H9 (cell line): ENCODE results near the gene LRRN3. TPM values are rescaled to one million over a fixed set of nuclear protein-coding genes. Genes with fewer than 3 reads are reported as not detected.

Experiments
- DNase-seq: peaks from one replicate; pipeline ENCODE4 v3.0.0-alpha.2; 2017
- H2AFZ ChIP-seq: one replicate; pipeline ENCODE4 v1.6.1; 2013; ENCODE audit warnings: mild to moderate bottlenecking, low read length, control low read depth, moderate library complexity
- H2AK5ac ChIP-seq: 2 replicates; pipeline ENCODE4 v1.6.1; 2013; ENCODE audit warnings: low read length, control low read depth, mixed read lengths; ENCODE audit not compliant: insufficient read length
- H2BK120ac ChIP-seq: one replicate; pipeline ENCODE4 v1.6.1; 2013; ENCODE audit warnings: low read depth, mild to moderate bottlenecking, low read length, control low read depth, inconsistent platforms; ENCODE audit not compliant: poor library complexity, severe bottlenecking
- H2BK12ac ChIP-seq: 2 replicates; pipeline ENCODE4 v1.6.1; 2013; ENCODE audit warnings: low read length, control low read depth, mixed read lengths, low read depth; ENCODE audit not compliant: insufficient read length
- H2BK15ac ChIP-seq: 2 replicates; pipeline ENCODE4 v1.6.1; 2013; ENCODE audit warnings: low read depth, low read length, control low read depth
- H2BK20ac ChIP-seq: one replicate; pipeline ENCODE4 v1.6.1; 2013; ENCODE audit warnings: low read depth, mild to moderate bottlenecking, low read length, control low read depth, inconsistent platforms; ENCODE audit not compliant: poor library complexity, severe bottlenecking
- H2BK5ac ChIP-seq: 2 replicates; pipeline ENCODE4 v1.6.1; 2013; ENCODE audit warnings: low read length, control low read depth, mixed read lengths; ENCODE audit not compliant: insufficient read length
- H3K14ac ChIP-seq: 2 replicates; pipeline ENCODE4 v1.6.1; 2013; ENCODE audit warnings: low read length, control low read depth; ENCODE audit not compliant: insufficient read depth
- H3K18ac ChIP-seq: 2 replicates; pipeline ENCODE4 v1.6.1; 2013; ENCODE audit warnings: low read depth, mild to moderate bottlenecking, mixed read lengths, low read length, control low read depth; ENCODE audit not compliant: insufficient read length
- H3K23ac ChIP-seq: 2 replicates; pipeline ENCODE4 v1.6.1; 2013; ENCODE audit warnings: low read length, control low read depth, mixed read lengths, low read depth; ENCODE audit not compliant: insufficient read length
- H3K23me2 ChIP-seq: 2 replicates; pipeline ENCODE4 v1.6.1; 2013; ENCODE audit warnings: low read depth, mild to moderate bottlenecking, mixed read lengths, low read length, control low read depth; ENCODE audit not compliant: insufficient read length, poor library complexity, severe bottlenecking
- H3K27ac ChIP-seq: 2 replicates; pipeline ENCODE4 v1.5.1; 2013; ENCODE audit warnings: low read length, control low read depth, mixed read lengths, low read depth; ENCODE audit not compliant: insufficient read length
- H3K27me3 ChIP-seq: 2 replicates; pipeline ENCODE4 v1.6.1; 2013; ENCODE audit warnings: low read length, control low read depth, inconsistent platforms; ENCODE audit not compliant: insufficient read depth
- H3K4ac ChIP-seq: 2 replicates; pipeline ENCODE4 v1.6.1; 2013; ENCODE audit warnings: low read depth, mild to moderate bottlenecking, control low read depth, inconsistent platforms, low read length, moderate library complexity
- H3K4me1 ChIP-seq: 2 replicates; pipeline ENCODE4 v1.6.1; 2013; ENCODE audit warnings: low read length, control low read depth, inconsistent platforms; ENCODE audit not compliant: insufficient read depth
- H3K4me2 ChIP-seq: 2 replicates; pipeline ENCODE4 v1.6.1; 2013; ENCODE audit warnings: low read length, control low read depth, mixed read lengths; ENCODE audit not compliant: insufficient read length, insufficient read depth
- H3K56ac ChIP-seq: 2 replicates; pipeline ENCODE4 v1.6.1; 2013; ENCODE audit warnings: low read depth, mild to moderate bottlenecking, mixed read lengths, low read length, control low read depth; ENCODE audit not compliant: insufficient read length
- H3K79me1 ChIP-seq: 2 replicates; pipeline ENCODE4 v1.6.1; 2013; ENCODE audit warnings: low read depth, mild to moderate bottlenecking, moderate library complexity, low read length, control low read depth, inconsistent platforms; ENCODE audit not compliant: insufficient read depth, poor library complexity, severe bottlenecking
- H3K79me2 ChIP-seq: 2 replicates; pipeline ENCODE4 v1.6.1; 2013; ENCODE audit warnings: low read length, control low read depth, inconsistent platforms; ENCODE audit not compliant: insufficient read depth
- H3K9ac ChIP-seq: 2 replicates; pipeline ENCODE4 v1.6.1; 2013; ENCODE audit warnings: low read length, control low read depth, mixed read lengths; ENCODE audit not compliant: insufficient read length; ENCODE audit errors: extremely low read depth
- H3K9me3 ChIP-seq: one replicate; pipeline ENCODE4 v1.6.1; 2013; ENCODE audit warnings: low read depth, low read length, inconsistent platforms; ENCODE audit not compliant: control insufficient read depth
- H3T11ph ChIP-seq: one replicate; pipeline ENCODE4 v1.6.1; 2013; ENCODE audit warnings: mild to moderate bottlenecking, low read length, control low read depth, inconsistent platforms
- H4K20me1 ChIP-seq: one replicate; pipeline ENCODE4 v1.6.1; 2013; ENCODE audit not compliant: control insufficient read depth, insufficient read length, insufficient read depth
- H4K5ac ChIP-seq: 2 replicates; pipeline ENCODE4 v1.6.1; 2013; ENCODE audit warnings: low read depth, mild to moderate bottlenecking, mixed read lengths, low read length, control low read depth; ENCODE audit not compliant: insufficient read length
- H4K8ac ChIP-seq: replicated peaks from 2 replicates; pipeline ENCODE4 v1.6.1; 2013; ENCODE audit warnings: low read length, control low read depth, mixed read lengths, low read depth; ENCODE audit not compliant: insufficient read length
- H4K91ac ChIP-seq: 2 replicates; pipeline ENCODE4 v1.6.1; 2013; ENCODE audit warnings: low read depth, mild to moderate bottlenecking, moderate library complexity, mixed read lengths, low read length, control low read depth; ENCODE audit not compliant: insufficient read length
- H3K27ac Mint-ChIP-seq, 3 experiments: 2 replicates in 2 of 3; 3 replicates in 1 of 3; pipeline ENCODE4 v1.8.0; 2020 to 2021; ENCODE audit warnings: mixed read lengths in 3 of 3, mild to moderate bottlenecking in 1 of 3, moderate library complexity in 1 of 3
- H3K27me3 Mint-ChIP-seq: 2 replicates; pipeline ENCODE4 v1.8.0; 2021; ENCODE audit warnings: low read depth, mild to moderate bottlenecking, moderate library complexity, mixed read lengths
- H3K36me3 Mint-ChIP-seq, 3 experiments: 2 replicates in 2 of 3; 3 replicates in 1 of 3; pipeline ENCODE4 v1.8.0; 2020 to 2021; ENCODE audit warnings: low read depth in 3 of 3, mixed read lengths in 3 of 3; ENCODE audit not compliant: insufficient read depth in 1 of 3
- H3K4me1 Mint-ChIP-seq, 2 experiments: 2 replicates each; pipeline ENCODE4 v1.8.0; 2020; ENCODE audit warnings: mixed read lengths in 2 of 2
- H3K4me3 Mint-ChIP-seq, 2 experiments: 2 replicates in 1 of 2; 3 replicates in 1 of 2; pipeline ENCODE4 v1.8.0; 2020 to 2021; ENCODE audit warnings: mild to moderate bottlenecking in 2 of 2, mixed read lengths in 2 of 2, moderate library complexity in 1 of 2
- H3K9me3 Mint-ChIP-seq, 2 experiments: 2 replicates in 1 of 2; 3 replicates in 1 of 2; pipeline ENCODE4 v1.8.0; 2020; ENCODE audit warnings: mild to moderate bottlenecking in 2 of 2, mixed read lengths in 2 of 2, moderate library complexity in 1 of 2
- CTCF ChIP-seq: fragments of 200-600 bp; sonication (generic); conservative IDR thresholded peaks from 3 replicates; pipeline ENCODE4 v1.8.0; 2021; ENCODE audit warnings: antibody characterized with exemption, mild to moderate bottlenecking
- WGBS: extraction: QIAGEN DNeasy Blood & Tissue Kit; methylation state at CpG from one replicate; pipeline ENCODE4 v1.1.7; 2013; ENCODE audit warnings: missing lambda C conversion rate, low lambda C conversion rate, mixed read lengths; ENCODE audit not compliant: insufficient read length; ENCODE audit errors: extremely low coverage; 5-methylcytosine and 5-hydroxymethylcytosine counted together
- total RNA-seq: library from RNA; stranded (reverse); gene quantifications from 2 replicates; pipeline ENCODE4 v1.2.1, GENCODE V29; 2021

LRRN3 gene
- total RNA-seq, 1 experiment from 2014 or later = 0.77 TPM

- H3K4me1 Mint-ChIP-seq = peaks cover 9 to 10% of the 10 kb centered on the region in 2 experiments
- Histone ChIP-seq H4K91ac (no peak overlapping the region), H3K79me1 (no peaks in the 10 kb centered on the region), H2BK12ac (no peak overlapping the region), H3K27me3 (no peaks in the 10 kb centered on the region), H3K23me2 (no peaks in the 10 kb centered on the region), H2AFZ (no peak overlapping the region), H3T11ph (no peak overlapping the region), H3K14ac (no peak overlapping the region), H2BK5ac (no peak overlapping the region), H3K27ac (no peak overlapping the region), H3K23ac (no peak overlapping the region), H3K4me1 (no peaks in the 10 kb centered on the region), H2BK20ac (no peak overlapping the region), H3K18ac (no peak overlapping the region), H2BK120ac (no peak overlapping the region), H4K20me1 (no peaks in the 10 kb centered on the region), H3K4me2 (no peak overlapping the region), H3K9ac (no peak overlapping the region), H3K56ac (no peak overlapping the region), H3K9me3 (no peaks in the 10 kb centered on the region), H2BK15ac (no peak overlapping the region), H3K4ac (no peak overlapping the region), H4K8ac (no peak overlapping the region), H3K79me2 (no peaks in the 10 kb centered on the region), H4K5ac (no peak overlapping the region), H2AK5ac (no peak overlapping the region)
- WGBS = no CpG with 5 or more reads among the region's 2 CpGs
- no peaks in the 10 kb centered on the region for H3K36me3 Mint-ChIP-seq
- no peak for DNase-seq
- no peaks in the 10 kb centered on the region for H3K9me3 Mint-ChIP-seq
- peak overlapping the region in 1 of 3 experiments; percentile 76; a peak in 2 of 7 replicates for H3K27ac Mint-ChIP-seq
- no peaks in the 10 kb centered on the region for H3K27me3 Mint-ChIP-seq
- no peak overlapping the region for H3K4me3 Mint-ChIP-seq
- no peak for TF ChIP-seq CTCF
Observed at GRCh38 chr7:111041577-111041976, 49.4 kb upstream of the LRRN3 start.
